GM21423 (cell line): ENCODE data around the gene COMT.

Experiments
- ATAC-seq: cut with Tn5 transposase; IDR thresholded peaks from one replicate; pipeline ENCODE4 v1.9.1; 2021; ENCODE audit warnings: mild to moderate bottlenecking, moderate library complexity; ENCODE audit not compliant: unreplicated experiment

The COMT gene

DNA sequence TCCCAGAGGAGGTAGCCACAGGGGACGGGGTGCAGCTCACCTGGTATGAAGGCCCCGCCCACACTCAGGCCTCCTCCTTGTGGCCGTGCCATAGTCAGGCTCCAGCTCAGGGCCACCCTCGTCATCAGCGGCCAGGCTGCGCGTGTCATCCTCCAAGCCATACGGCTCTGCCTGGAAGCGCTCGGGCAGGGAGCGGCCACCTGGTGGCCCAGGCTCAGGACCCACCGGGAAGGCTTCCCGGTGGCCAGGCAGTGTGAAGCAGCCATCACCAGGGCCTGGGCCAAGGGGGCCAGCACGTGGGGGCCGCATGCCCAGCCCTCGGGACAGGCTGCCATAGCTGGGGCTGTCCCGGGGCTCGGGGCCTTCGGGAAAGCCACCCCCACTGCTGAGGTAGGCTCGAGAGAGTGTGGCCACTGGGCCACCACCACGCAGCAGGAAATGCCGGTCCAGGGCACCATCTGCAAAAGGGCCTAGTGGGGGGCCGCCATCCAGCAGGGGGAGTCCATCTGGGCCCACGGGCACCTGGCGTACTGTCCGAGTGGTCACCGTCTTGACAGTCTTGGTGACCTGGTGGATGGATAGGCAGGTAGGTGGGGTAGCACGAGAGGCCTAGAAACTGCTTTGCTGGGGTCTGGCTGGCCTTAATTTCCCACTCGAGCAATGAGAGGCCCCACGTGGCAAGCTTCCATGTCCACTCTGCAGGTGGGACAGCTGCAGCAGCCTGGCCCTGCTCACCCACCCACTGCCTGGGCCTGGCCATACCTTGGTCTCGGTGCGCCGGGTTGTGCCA, 39.8 kb downstream of the COMT start:
- ATAC-seq = no peak

DNA sequence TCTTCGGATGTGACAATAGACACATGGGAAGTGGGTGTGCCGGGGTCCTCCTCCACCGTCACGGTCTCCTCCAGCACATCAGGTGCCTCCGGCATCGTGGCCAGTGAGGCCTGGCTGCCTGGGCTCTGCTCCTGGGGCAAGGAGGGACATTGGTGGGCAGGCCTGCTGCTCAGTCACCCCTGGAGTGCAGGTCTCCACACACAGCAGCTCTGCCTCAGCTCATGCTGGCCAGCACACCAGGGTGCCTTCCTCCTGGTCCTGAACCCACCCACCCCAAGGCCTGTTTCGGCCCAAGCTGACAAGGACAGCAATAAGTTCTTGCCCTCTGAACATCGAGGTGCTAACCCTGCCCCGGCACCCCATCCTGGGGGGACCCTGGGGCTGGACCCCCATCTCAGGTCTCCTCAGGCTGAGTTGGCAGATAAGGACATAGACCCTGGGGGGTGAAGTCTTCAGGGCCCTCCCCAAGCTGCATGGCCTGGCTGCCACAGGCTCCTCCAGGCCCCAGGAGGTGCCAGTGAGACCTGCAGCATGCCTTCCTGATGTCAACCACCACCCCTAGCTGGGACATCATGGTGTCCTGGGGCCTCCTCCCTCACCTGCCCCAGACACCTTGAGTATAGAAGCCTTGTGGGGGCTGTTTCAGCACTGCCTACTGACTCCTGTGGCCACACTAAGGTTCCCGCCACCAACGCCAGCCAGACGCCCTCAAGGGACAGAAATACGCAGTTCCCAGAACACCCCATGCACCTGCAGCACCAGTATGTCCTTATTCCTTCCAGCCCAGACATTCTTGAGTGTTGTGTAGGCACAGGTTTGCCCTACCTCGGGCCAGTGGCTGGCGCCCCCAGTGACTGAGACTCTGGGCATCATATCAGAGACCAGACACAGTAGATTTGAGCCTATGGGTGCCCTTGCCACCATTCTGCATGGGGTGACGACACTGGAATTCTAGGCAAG, 40.7 kb downstream of the COMT start:
- ATAC-seq = no peak

DNA sequence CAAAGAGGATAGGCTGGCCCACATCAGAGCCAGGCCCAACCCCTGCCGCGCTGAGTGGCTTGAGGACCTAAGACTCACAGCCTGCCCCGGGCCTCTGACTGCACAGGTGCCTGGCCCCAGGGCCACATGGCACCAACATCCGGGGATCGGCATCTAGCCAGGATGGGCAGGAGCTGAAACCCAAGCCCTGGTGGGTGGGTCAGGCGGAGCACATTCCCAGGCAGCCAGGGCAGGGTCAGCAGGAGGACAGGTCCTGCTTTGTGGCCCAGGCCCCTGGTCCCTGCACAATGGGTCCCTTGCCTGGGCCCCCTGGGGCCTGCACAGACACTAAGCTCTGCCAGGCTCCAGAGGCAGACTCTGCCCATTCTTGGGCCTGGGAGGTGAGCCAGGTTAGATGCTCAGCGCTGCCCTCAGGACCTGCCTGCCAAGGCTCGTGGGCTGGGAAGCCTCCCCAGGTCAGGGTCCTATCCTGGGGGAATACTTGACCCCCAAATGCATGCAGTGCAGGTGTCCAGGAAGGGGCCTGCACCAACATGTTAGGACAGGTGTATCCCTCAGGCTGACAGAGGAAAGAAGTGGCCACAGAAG, 41.5 kb downstream of the COMT start:
- no peak for ATAC-seq

DNA sequence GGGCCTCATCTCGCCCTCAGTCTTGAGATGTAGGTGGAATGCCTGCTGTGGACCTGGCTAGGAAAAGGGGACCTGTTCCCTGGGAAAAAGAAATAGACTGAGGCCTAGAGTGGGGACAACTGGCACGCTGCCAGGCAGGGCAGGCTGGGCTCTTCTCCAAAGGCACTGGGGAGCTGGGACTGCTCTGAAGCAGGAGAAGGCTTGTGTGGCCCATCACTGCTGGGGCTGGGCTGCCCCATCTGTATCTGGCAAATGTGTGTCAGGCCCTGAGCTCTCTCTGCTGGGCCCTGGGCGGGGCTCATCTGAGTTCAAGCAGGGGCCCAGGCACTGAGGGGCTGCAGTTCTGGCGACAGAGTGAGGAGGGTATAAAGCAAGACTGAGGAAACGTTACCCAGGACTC, 42.2 kb downstream of the COMT start:
- ATAC-seq = no peak

DNA sequence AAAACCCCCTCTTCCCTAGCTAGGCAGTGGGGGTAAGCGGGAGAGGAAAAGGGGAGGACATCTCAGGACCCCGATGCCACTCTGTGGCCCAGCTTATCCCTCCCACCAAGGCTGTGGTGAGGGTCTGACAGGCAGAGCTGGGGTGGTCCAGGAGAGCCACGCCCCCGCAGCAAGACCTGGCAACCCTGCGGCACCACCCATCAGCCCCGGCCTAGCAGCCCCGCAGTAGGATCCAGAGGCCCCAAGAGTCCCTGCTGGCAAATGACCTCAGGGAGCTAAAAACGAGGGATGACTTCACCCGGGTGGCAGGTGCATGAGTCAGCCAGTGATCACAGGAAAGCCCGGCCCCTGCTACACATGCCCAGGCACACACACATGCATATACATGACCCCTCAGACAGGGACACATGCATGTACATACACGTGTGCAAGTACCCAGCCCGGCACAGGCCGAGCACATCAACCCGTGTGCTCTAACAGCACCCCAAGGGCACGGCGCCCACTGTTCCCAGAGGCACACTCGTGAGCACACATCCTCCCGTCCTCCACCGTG, 42.7 kb downstream of the COMT start:
- ATAC-seq = no peak

DNA sequence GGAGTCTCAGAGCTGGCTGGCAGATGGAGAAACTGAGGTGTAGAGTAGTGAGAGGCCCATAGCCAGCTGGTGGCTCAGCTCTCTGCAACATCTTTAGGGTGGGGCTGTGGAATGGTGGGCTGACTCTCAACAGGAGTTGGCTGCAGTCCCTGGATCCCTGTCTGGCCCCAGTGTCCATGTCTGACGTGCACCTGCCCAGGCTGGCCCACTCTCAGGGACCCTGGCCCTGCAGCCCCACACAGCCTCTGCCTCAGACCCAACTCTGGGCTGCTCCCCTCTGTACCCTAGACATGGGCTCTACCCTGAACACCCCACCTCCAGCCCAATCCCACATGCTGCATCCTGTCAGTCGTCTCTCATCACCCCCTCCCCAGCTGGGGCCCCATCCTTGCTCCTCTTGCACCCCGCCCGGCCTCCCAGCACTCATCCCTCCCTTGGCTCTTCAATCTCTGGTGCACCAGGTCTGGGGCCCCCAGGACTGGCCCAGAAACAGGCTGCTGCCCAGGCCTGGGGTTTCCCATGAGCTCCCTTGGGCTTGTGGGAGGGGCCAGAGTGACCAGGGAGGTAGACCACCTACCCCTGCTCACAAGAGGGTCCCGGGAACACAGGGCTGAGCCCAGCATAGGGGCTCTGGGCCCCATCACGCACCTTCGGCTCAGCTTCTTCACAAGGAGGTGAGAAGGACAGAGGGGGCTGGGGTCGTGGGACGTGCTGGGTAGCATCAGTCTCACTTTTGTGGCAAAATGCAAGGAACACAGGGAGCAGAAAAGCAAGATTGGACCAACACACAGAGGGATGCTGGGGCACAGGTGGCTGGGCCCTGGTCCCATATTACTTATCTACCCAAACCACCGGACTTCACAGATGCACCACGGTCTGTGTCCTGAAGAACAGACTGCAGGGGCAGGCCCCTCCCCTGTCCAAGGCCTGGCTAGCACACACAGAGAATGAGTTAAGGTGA, 43.6 kb downstream of the COMT start:
- no peak for ATAC-seq

DNA sequence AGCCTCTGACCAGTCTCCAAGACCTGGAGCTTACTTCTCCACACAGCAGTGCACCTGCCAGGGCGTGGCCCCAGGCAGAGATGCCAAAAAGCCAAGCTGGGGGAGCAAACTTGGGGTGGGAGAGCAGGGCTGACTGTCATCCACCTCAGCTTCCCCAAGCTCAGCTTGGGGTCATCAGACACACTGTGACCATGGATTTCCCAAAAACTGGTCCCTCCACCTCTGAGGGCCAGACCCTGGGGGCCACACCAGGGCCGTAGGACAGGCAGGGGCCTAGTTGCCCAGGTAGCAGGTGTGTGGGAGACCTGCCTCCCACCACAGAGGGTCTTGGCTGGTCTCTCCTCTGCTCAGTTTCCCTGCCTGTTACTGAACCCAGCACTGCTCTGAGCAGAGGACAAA, 44.4 kb downstream of the COMT start:
- ATAC-seq = no peak

DNA sequence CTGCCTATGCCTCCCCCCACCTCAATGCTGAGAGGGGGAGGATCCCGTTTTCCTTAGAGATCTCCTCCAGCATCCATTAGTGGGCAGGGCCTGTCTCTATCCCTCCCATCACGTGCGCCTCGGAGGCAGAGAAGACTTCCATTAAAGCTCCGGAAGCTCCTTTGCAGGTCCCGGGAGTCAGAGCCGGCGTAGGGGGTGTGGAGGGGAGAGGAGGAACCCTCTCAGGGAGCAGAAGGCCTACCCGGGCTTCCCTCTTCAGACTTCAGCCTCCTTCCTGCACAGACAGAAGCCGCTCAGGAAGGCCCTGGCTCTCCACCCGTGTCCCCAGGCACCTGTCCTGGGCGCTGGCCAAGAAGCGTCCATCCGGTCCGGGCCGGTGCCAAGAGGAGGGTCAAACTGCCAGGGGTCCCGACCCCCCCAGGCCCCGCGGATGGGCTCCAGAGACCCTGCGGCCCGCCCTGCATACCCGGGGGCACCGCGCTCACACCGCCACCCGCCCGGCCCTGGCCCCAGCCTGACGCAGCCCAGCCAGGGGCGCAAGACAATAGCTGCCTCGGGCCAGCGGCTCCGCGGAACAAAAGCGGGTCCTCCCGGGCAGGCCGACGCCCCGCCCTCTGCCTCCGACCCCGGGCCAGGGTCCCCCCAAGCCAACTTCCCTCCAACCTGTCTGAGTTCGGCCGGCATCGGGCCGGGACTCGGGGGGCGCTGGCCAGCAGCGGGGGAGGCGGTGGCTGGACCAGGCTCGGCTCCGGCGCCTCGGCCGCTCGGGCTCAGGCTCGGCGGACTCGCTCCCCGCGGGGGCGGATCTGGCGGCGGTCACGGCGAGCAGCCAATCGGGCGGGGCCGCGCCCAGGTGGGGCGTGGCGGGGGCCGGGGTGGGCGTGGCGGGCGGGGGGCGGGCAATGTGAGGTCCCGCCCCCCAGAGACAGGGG, 45.1 kb downstream of the COMT start:
- ATAC-seq = peak; percentile 56

DNA sequence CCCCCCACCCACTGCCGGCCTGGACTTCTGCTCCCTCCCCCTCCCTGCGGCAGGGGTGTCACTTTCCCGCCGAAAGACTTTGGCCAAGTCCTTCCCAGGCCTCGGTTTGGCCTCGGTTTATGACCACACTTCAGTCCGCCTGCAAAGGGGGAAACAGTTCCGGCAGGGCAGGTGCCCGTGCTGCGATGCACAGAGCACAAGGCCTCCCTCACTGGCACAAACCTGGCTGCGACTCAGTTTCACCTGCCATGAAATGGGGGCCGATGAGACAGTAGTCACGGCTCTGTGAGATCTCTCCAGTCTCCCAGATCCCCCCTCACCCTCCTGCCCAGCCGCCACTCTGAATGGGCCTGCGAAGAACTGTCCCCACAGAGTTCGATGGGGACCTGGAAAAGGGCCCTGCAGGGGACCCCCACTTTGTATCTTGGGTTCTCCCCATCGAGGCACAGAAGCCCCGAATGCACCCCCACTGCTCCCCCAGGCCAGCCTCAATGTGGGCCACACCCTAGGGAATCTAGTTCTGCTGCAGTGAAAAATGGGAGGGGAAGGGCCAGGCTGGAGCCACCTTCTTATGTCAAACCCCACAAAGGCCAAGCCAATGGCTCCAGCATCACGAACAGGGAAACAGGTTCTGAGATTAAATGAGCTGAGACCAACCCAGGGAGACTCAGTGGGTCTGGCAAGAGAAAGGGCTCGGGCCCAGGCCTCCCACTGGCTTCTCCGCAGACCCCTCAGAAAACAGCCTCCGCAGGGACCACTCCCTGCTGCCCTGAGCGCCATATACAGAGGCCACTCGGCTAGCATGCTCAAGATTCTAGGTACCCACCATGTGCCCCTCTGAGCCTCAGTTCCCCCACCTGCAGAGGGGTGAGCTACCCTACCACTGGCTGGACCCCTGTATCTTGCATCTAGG, 46.1 kb downstream of the COMT start:
- ATAC-seq = no peak

DNA sequence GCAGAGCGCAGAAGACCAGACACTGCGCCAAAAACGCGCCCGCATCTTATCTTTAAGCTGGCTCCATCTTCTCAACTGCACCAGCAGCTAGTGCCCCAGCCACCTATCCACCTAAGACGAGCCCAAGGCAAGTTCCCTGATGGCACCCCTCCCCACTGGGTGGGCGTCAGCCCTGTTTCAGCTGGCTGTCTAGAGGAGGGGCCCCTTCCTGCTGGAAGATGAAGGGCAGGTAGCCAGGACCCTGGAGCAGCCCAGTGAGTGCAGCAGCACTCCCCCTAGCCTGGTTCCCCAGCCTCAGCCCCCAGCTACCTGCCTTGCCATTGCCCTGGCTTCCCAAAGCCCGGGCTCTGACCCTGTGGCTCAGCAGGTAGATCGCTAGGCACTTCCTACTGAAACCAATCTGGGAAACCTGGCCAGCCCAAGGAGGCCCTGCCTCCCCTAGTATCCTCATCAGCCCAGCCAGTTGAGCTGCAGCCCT, 46.8 kb downstream of the COMT start:
- no peak for ATAC-seq

DNA sequence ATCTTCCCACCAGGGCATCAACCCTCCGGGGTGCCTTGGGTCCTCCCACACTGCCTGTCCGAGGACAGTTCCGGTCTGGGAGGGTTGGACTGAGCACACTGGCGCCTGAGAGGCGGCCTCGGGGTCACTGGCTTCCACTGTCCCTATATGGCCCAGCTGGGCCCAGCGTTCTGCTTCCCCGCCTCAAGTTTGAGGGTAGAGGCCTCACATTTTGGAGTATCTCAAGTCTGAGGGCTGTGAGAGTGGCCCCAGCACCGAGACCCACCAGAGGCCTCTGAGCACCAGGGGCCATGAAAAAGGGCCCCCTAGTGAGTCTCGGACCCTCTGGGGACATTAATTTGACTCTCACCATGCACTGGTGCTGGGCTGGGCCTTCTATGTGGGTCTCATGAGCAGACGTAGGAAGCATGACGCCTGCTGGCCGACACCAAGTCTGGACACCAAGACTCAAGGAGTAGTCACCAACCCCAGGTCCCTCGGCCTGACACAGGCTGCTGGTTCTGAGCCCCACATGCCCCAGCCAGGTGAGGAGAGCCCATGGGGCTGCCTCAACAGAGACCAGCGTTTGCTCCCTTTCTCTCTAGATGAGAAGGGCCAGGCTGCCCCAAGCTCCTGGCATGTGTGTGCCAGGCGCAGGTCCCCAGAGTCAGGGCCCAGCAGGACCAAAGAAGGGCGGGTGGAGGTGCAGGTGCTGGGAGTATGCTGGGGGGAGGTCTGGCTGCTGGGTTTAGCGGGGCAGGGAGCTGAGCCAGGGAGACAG, 47.6 kb downstream of the COMT start:
- ATAC-seq = no peak

DNA sequence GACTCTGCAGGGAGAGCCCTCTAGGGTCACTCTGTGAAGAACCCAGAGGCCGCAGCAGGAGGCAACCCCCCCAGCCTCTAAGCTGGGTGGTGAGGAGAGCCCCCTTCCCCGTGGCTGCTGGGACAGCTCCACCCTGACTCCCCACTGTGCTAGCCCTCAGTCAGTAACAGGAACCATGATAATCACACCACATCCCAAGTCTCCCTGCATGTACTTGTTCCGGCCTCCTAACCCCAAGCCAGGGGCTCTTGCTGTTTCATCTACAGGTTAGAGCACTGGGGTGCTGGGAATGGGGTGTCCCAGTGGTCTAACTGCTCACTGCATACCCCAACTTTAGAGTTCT, 48.1 kb downstream of the COMT start:
- no peak for ATAC-seq

DNA sequence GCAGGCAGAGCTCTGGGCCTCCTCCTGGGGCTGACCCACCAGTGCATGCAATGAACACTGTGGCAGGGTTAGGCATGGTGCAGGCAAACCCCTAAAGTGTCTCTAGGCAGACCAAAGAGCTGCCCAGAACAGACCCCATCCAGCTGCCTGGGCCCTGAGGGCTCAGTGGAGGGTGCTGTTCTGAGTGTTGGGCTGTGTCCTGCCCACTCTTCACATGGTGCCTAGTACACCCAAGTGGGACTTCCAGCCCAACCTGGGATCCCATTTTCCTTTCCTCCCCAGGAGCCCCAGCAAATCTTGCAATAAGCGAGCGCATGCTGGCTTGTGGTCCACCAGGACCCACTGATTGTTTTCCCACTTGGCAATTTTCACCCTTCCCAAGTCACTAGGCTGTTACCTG, 48.6 kb downstream of the COMT start:
- no peak for ATAC-seq

DNA sequence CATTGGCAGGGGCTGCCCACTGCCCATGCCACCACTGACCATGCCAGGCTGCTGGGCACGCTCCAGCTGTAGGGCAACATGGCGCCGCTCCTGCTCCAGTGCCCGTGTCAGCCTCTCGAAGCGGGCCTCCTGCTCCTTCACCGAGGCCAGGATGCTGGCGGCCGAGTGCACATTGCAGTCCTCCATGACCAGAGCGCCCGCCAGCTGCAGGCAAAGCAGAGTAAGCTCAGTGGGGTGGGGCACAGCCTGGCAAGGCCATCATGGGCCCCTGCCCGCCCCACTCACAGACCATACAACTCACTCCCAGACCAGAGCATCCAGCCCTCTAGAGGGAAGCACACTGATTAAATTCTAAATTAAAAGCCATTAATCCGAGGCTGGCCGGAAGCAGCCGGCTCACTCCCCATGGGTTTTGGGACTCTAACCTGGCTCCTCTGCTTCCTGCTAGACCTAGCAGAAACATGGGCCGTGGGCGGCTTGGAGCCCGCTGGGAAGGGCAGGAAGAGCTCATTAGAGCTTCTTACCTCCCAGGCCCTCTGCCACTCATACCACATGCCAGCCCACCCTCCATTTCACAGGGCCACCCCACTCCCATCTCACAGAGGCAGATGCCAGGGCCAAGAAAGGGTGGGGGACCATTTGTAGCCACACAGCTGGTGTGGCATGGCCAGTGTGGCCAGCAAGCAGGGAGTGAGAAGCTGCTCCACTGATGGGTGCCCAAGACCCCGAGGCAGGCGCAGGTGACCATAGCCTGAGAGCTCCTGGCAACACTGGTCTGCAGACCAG, 49.2 kb downstream of the COMT start:
- no peak for ATAC-seq

DNA sequence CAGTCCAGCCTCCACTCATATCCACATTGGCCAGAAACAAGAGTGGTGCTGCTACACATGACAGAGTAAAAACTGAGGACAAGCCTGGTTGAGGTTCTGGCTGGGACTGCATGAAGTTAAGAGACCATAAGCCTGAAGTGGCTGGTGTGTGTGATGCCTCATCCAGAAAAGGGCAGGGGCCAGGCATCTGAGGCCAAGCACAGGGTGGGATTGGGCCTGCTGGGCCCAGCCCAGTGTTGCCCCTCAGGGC, 49.7 kb downstream of the COMT start:
- ATAC-seq = no peak

DNA sequence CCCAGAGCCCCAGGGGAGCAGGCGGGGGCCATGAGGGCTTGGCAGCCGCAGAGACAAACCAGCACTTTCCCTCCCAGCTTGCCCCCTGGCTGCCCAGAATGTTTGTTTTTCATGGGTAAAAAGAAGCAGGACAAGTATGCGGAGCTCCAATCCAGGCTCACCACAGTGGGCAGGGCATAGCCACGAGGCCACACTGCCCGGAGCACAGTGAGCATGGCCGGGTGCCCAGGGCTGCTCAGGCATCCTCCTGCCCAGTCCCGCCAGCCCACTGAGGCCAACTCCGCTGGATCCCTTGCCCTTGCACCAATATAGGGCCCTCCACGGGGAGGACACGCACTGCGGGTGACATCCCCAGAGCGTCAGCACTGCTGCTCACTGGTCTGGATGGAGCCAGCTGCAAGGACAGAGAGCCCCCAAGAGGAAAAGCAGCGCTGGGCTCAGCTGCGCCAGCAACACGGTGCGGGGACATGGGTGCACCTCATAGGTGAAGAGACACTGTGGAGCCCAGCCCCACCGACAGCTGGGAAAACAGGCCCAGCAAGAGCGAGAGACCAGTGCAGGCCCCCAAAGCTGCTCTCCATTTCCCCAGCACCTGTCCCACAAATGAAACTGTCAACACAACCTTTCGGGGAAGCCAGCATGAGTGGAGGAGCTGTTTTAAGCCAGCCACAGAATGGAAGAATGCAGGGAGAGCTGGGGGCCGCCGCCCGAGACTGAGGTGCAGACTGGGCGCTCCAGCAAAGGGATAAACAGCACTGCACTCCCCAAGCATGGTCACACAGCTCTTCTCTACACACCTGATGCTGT, 50.3 kb downstream of the COMT start:
- no peak for ATAC-seq
